BJ (cell line): ENCODE measurements around the gene TANC2. TPM values are rescaled to one million over a fixed set of nuclear protein-coding genes. Genes with fewer than 3 reads are reported as not detected.

ENCODE experiments used
- CTCF ChIA-PET: fragments of 350-600 bp; formaldehyde crosslinking; extraction: SDS; loops from one replicate; lab custom pipeline; 2021; ENCODE audit warnings: antibody characterized with exemption, inconsistent platforms; lab: Yijun Ruan, JAX
- POLR2A ChIA-PET: fragments of 300-600 bp; sonication (Branson Sonifier 250); formaldehyde crosslinking; extraction: SDS; loops from one replicate; lab custom pipeline; 2021; ENCODE audit warnings: antibody characterized with exemption; lab: Charles Lee
- DNase-seq: peaks from one replicate; pipeline ENCODE4 v3.0.0-alpha.2; 2011; ENCODE audit warnings: low read depth
- H3K27me3 ChIP-seq: 2 replicates; pipeline ENCODE4 v1.6.0; 2011; ENCODE audit warnings: low read length; ENCODE audit not compliant: control insufficient read depth, insufficient read depth
- H3K36me3 ChIP-seq: 2 replicates; pipeline ENCODE4 v1.5.1; 2011; ENCODE audit warnings: low read length; ENCODE audit not compliant: control insufficient read depth, insufficient read depth
- H3K4me3 ChIP-seq: 2 replicates; pipeline ENCODE4 v1.5.1; 2011; ENCODE audit warnings: low read depth, mild to moderate bottlenecking, control low read depth, low read length
- CTCF ChIP-seq: IDR thresholded peaks from 2 replicates; pipeline ENCODE4 v1.5.1; 2011; ENCODE audit warnings: low read depth, mild to moderate bottlenecking, control low read depth, inconsistent platforms, low read length, moderate library complexity; ENCODE audit not compliant: insufficient read depth
- polyA plus RNA-seq: library from polyadenylated mRNA; depleted of rRNA; stranded (reverse); fragments of >200 nt; gene quantifications from 2 replicates; pipeline ENCODE4 v1.2.3, GENCODE V29; 2011

TANC2 gene
- polyA plus RNA-seq, 1 experiment: 27.5 TPM

- ChIA-PET POLR2A (no interaction called here), CTCF (interaction anchor here (1.4 kb wide), 1 partner anchor 212 kb away, joined by 3 read pairs; no protein-coding TSS in a partner anchor)
- H3K4me3 ChIP-seq: no peak overlapping the region
- no peaks in the 10 kb centered on the region for H3K27me3 ChIP-seq
- H3K36me3 ChIP-seq: no peaks in the 10 kb centered on the region
- DNase-seq: no peak
- TF ChIP-seq CTCF: no peak
Observed at GRCh38 chr17:62963296-62963695, 2.7 kb upstream of the TANC2 start.

GRCh38 chr17:62964506-62964905 lies 1.5 kb upstream of the TANC2 start:
- no peak for DNase-seq
- Histone ChIP-seq H3K27me3 (no peaks in the 10 kb centered on the region), H3K4me3 (no peak overlapping the region), H3K36me3 (no peaks in the 10 kb centered on the region)
- ChIA-PET CTCF (interaction anchor here (1.4 kb wide), 1 partner anchor 213 kb away, joined by 3 read pairs; no protein-coding TSS in a partner anchor), POLR2A (no interaction called here)
- no peak for TF ChIP-seq CTCF

- no peak for TF ChIP-seq CTCF
- DNase-seq: no peak
- CTCF ChIA-PET: no interaction called here
- Histone ChIP-seq H3K36me3 (no peaks in the 10 kb centered on the region), H3K27me3 (no peaks in the 10 kb centered on the region), H3K4me3 (no peak overlapping the region)
- POLR2A ChIA-PET: interaction anchor here (0.5 kb wide), 1 partner anchor 440 kb away, joined by 9 read pairs; no protein-coding TSS in a partner anchor
Observed at GRCh38 chr17:62965174-62965685, 805 bp upstream of the TANC2 start.

GRCh38 chr17:62966426-62967204 lies 580 bp downstream of the TANC2 start:
- H3K4me3 ChIP-seq: peak overlapping the region; percentile 92
- POLR2A ChIA-PET: no interaction called here
- DNase-seq: no peak
- TF ChIP-seq CTCF: no peak
- CTCF ChIA-PET: interaction anchor here (0.6 to 3.5 kb wide), 6 partner anchors 47 to 440 kb away, joined by 3 to 9 read pairs (median 3); no protein-coding TSS in a partner anchor
- H3K27me3 ChIP-seq: no peaks in the 10 kb centered on the region
- no peaks in the 10 kb centered on the region for H3K36me3 ChIP-seq

GRCh38 chr17:62967205-62967529 lies 1.1 kb downstream of the TANC2 start:
- no peak for TF ChIP-seq CTCF
- DNase-seq: no peak
- Histone ChIP-seq H3K4me3 (peak overlapping the region; percentile 92), H3K27me3 (no peaks in the 10 kb centered on the region), H3K36me3 (no peaks in the 10 kb centered on the region)
- CTCF ChIA-PET: interaction anchor here (0.6 to 3.5 kb wide), 5 partner anchors 48 to 264 kb away, joined by 3 to 9 read pairs (median 3); no protein-coding TSS in a partner anchor
- POLR2A ChIA-PET: no interaction called here
